ENCODE data around the gene RIC3.

The RIC3 gene, protein sequence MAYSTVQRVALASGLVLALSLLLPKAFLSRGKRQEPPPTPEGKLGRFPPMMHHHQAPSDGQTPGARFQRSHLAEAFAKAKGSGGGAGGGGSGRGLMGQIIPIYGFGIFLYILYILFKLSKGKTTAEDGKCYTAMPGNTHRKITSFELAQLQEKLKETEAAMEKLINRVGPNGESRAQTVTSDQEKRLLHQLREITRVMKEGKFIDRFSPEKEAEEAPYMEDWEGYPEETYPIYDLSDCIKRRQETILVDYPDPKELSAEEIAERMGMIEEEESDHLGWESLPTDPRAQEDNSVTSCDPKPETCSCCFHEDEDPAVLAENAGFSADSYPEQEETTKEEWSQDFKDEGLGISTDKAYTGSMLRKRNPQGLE

GRCh38 chr11:8168485-8169257 is at the start of gene RIC3:
Gene RIC3, minus strand, starts transcription at chr11:8169025. Its CDS starts 36 bp downstream, at chr11:8168989.
- intact Hi-C loops (cut with DNase I): no loop called here
- peak; percentile 45 to 96 (median 76) for DNase-seq

GRCh38 chr11:8218409-8218808 is 49.6 kb upstream of the RIC3 start:
- peak in 1 of 10 donors; percentile 63 for DNase-seq
- intact Hi-C loops (cut with DNase I): no loop called here

DNA sequence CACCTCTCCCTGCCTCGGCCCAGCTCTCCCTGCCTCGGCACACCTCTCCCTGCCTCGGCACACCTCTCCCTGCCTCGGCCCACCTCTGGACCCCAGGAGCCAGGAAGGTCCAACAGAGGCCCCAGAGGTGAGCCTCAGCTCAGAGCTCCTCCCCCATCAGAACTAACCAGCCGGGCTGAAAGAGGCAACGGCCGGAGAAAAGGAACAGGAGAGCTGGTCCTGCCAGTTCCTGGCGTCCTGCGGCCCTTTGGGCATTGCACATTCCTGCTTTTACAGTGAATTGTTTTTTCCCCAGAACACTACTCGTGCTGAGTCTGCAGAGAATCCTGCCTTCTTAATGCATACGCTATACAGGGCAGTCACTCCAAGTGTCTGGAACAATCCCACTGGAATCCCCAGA is 49.1 kb upstream of the RIC3 start:
- DNase-seq: peak in 1 of 10 donors; percentile 59
- intact Hi-C loops (cut with DNase I): no loop called here

- DNase-seq: no peak
- intact Hi-C loops (cut with DNase I): no loop called here
These were observed 48.3 kb upstream of the RIC3 start for GRCh38 chr11:8217136-8217535.

DNA sequence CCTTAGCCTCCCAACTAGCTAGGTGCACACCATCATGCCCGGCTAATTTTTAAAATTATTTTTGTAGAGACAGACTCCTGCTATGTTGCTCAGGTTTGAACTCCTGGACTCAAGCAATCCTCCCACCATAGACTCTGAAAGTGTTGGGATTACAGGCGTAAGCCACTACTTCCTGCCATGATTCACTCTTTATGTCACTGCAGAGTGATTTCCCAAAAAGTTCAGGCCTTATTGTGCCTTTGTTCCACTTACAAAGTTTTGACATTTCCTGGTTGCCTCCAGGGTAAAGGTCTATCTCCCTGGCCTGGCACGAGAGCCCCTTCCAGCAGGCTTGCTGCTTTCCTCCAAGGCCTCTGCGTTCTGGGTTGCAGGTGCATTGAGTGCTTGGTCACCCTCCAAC is 44.6 kb upstream of the RIC3 start:
- intact Hi-C loops (cut with DNase I): no loop called here

DNA sequence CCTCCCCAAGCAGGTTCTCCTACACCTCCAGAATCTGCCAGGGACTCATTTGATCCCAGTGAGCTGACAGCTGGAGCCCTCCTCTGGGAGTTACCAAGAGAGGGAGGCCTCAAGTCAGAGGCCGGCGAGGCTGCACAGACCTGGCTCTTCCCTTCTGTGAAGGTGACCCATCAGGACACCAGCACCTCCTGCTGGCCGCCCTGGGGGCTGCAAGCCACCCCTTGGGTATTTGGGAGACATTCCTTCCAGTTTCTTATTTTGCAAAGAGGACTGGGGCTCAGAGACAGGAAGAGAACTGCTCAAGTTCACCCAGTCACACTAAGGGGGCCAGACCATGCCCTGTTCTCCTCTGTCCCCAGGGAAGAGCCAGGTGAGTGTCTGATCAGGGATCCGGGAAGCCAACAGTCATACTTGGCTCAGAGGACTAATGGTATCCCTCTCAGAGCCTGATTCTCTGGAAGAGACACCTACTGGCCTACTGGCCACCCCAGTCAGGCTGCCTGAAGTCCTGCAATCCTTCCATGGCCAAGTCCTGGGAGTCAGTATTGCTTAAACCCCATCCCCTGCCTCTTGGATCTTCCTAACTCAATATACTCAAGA is 40.5 kb upstream of the RIC3 start:
- intact Hi-C loops (cut with DNase I): no loop called here
- DNase-seq: peak in 4 of 10 donors; percentile 34 to 88 (median 54)

More for the DNA sequence above, 44.6 kb upstream of the RIC3 start:
- DNase-seq: peak in 1 of 10 donors; percentile 37

DNA sequence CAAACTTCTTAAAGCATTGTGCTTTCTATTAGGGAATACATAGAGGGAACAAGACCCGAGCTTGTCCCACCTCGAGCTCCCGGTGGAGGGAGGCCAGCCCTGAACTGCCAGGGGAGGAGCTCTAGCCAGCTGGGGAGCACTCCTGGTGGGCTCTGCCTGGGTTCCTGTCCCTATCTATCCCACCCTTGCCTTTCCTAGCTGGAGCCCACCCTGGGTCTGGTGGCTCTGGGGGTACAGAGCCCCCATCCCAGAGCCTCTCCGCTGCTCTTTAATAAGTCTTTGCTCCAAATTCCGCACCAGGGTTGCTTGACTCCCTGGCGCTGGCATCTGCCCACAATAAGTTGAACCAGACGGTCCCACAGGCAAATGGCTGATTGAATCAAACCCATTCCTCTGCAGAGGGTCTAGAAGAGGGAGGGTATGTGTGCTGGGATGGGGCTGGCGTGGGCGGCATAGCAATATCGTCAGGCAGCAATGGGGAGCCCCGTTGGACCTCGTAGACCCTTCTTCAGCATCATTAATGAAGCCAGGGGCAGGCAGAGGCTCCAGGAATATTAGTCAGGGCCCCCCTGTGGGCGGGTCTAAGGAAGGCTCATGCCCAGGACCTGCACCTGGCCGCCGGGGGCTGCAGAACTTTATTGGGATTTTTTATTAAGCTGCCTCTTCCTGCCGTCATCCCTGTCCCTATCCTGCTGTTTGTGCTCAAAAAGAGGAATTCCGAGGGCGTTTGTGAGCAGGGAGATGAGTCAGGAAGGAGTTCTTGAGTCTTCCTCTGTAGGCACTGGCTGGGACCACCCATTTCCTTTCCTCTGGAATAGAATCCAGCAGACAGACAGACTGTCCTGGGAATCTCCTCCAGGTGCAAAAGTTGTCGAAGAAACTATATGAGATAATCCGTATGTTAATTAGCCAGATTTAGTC is 38.5 kb upstream of the RIC3 start:
- DNase-seq: no peak
- intact Hi-C loops (cut with DNase I): no loop called here

DNA sequence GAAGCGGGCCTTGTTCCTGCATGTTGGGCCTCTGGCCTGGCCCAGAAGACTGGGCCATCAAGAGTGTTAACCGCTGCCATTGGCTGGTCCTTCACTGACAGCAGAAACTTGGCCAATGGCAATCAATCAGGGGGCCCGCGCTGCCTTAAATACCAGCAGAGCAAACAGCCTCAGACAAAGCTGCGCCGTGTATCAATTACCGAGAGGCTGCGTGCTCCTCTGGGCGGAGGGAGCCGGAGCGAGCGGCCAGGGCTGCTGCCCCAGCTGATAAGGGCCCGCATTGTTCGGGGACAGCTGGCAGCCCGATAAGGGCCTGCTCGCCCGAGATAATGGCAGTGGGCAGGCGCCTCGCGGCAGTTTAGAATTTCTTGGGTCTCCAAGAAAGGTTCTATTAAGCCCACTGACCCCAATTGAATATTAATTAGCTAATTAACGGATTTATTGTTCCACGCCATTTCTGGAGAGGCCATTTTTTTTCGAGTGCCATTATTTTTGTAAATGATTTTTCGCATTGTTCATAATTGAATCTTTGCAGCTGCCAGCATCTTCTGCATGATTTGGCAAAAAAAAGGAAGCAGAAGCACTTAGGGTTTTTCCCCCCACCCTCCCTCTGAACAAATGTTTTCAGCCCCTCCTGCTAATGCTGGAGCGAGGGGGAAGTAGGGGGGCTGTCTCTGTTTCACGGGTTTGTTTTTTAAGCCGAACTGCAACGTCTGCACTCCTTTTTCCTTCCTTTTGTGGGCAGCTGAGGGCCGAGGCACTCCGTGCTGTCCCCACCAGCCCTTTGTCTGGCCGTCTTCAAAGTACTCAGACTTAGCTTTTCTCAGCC is 37.6 kb upstream of the RIC3 start:
- DNase-seq: peak in 9 of 10 donors; percentile 46 to 96 (median 68)

DNA sequence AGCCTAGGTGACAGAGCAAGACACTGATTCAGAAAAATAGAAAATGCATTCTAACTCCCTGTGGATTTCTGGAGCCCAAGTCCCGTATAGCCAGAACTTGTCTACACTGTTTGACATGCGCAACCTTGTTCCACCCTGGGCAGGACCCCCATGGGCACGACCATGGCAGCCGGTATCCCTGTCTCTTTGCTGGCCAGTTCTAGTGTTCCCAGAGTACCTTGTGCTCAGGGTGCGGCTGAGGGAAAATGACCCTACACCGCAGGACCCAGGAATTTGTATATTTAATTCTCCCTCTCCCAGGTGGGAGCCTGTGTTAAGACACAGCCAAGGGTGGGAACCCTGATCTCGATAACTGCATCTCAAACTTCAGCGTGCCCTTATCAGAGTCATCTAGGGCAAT is 36.7 kb upstream of the RIC3 start:
- intact Hi-C loops (cut with DNase I): no loop called here
- no peak for DNase-seq

More for the DNA sequence above, 37.6 kb upstream of the RIC3 start:
- intact Hi-C loops (cut with DNase I): no loop called here

GRCh38 chr11:8204596-8204995 is 35.8 kb upstream of the RIC3 start:
- intact Hi-C loops (cut with DNase I): no loop called here

GRCh38 chr11:8204025-8204424 is 35.2 kb upstream of the RIC3 start:
- intact Hi-C loops (cut with DNase I): no loop called here
- DNase-seq: no peak

More at GRCh38 chr11:8204596-8204995, 35.8 kb upstream of the RIC3 start:
- DNase-seq: no peak

GRCh38 chr11:8203414-8203715 is 34.5 kb upstream of the RIC3 start:
- DNase-seq: no peak
- intact Hi-C loops (cut with DNase I): no loop called here

- intact Hi-C loops (cut with DNase I): no loop called here
- peak in 8 of 10 donors; percentile 40 to 90 (median 62) for DNase-seq
These were observed 33.9 kb upstream of the RIC3 start for GRCh38 chr11:8202516-8203413.

DNA sequence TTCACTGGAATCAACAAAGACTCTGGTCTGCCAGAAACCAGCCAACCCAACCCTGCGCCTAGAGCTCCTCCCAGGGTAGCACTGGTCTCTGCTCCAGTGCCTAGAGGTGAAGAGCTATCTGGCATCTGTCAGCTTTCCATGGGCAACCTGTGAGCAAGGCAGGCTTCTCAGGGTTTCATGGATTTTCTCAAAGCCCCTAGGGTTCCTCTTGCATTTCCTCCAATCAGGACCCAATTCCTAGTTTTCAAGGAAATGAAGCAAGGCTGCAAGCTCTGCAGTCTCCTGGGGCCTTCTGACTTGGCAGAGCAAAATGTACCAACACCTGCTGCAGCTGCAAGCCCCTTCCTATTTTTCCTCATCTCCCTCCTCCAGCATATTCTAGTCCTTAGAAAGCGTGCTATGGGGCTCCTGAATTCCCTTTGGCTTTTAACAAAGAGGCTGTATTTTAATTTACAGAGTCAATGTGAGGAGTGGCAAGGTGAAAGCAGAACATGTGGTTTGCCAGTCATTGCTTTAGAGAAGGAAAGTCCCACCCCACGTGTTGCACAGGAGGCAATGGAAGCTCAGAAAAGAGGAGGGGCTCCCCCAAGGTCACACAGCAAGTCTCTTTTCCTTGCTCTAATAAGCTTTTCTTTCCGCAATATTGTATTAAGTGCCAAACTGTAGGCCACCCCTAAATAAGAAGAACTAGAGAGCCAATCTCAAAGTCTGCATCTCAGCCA is 33.0 kb upstream of the RIC3 start:
- intact Hi-C loops (cut with DNase I): no loop called here
- DNase-seq: no peak

- intact Hi-C loops (cut with DNase I): no loop called here
- DNase-seq: no peak
These were observed 30.9 kb upstream of the RIC3 start for GRCh38 chr11:8199676-8200075.

- no peak for DNase-seq
- intact Hi-C loops (cut with DNase I): no loop called here
These were observed 27.9 kb upstream of the RIC3 start for GRCh38 chr11:8196749-8197148.

DNA sequence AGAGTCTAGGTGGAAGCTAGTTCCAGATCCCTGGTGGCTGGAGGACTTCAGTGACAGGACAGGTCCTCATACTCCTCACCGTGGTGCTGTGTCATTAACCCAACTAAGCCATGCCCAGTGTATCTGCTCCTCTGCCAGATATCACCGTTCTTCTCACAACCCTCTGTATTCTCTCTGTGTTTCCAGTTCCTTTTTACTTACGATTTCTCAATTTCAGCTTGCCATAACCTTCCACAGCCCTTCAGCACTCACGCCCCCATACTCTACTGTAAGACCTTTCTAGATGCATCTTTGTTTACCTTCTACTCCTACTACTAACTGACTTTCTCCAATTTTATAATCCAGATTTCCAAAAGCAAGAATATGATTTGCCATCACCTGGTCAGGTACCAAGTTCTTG is 26.1 kb upstream of the RIC3 start:
- intact Hi-C loops (cut with DNase I): loop anchor here (5.0 kb wide), 1 partner anchor 32 kb away; no protein-coding TSS in a partner anchor
- DNase-seq: no peak

GRCh38 chr11:8192896-8193209 is 24.0 kb upstream of the RIC3 start:
- DNase-seq: no peak
- intact Hi-C loops (cut with DNase I): loop anchor here (2.0 to 5.0 kb wide), 3 partner anchors 34 to 374 kb away; no protein-coding TSS in a partner anchor

All from posterior cingulate gyrus (tissue), 11 donors.